Ureter (tissue), 1 donor: ENCODE measurements around the gene RUVBL2. TPM values are rescaled to one million over a fixed set of nuclear protein-coding genes. Genes with fewer than 3 reads are reported as not detected.
"Not testable (repeated sequence)": the region's sequence is repeated elsewhere in the genome, so short reads cannot be mapped to it uniquely, and the experiment has no call there.

Experiments used
- DNase-seq: peaks from one replicate; pipeline ENCODE4 v3.0.0-alpha.2; 2020; ENCODE audit warnings: low spot score
- total RNA-seq: library from RNA; stranded (reverse); gene quantifications from one replicate; pipeline ENCODE4 v1.2.4, GENCODE V29; 2023
- donor health status: DM: yes; HTN: yes; CAD: no.

Gene RUVBL2
- total RNA-seq, 1 donor from 2014 or later: 66.7 TPM

- not testable (repeated sequence) for DNase-seq
These were observed 56.1 kb downstream of the RUVBL2 start for GRCh38 chr19:49049834-49050233.

- DNase-seq: not testable (repeated sequence)
These were observed 56.8 kb downstream of the RUVBL2 start for GRCh38 chr19:49050376-49051033.

GRCh38 chr19:49056101-49056901 lies 62.6 kb downstream of the RUVBL2 start:
- DNase-seq: peak; percentile 61

GRCh38 chr19:49056902-49057596 lies 63.4 kb downstream of the RUVBL2 start:
- DNase-seq: not testable (repeated sequence)

- DNase-seq: peak; percentile 82
These were observed 64.0 kb downstream of the RUVBL2 start, which contains the start of gene CGB7 for GRCh38 chr19:49057636-49058234. Gene CGB7, minus strand, starts transcription at chr19:49057749. Its CDS starts 2,374 bp downstream, at chr19:49055375.

GRCh38 chr19:49058562-49058961 lies 64.9 kb downstream of the RUVBL2 start:
- no peak for DNase-seq

- DNase-seq: no peak
These were observed 65.4 kb downstream of the RUVBL2 start for GRCh38 chr19:49059053-49059452.

- DNase-seq: no peak
These were observed 67.3 kb downstream of the RUVBL2 start for GRCh38 chr19:49061000-49061399.

- DNase-seq: no peak
These were observed 67.8 kb downstream of the RUVBL2 start for GRCh38 chr19:49061445-49061844.

- DNase-seq: peak; percentile 79
These were observed 70.4 kb downstream of the RUVBL2 start for GRCh38 chr19:49064029-49064629.

- DNase-seq: no peak
These were observed 71.3 kb downstream of the RUVBL2 start, which contains the start of gene NTF4 for GRCh38 chr19:49064768-49065611. Gene NTF4, minus strand, starts transcription at chr19:49064818. Its CDS starts 2,821 bp downstream, at chr19:49061997.

Other genes starting within 250 kb of the RUVBL2 start
- gene IZUMO1, start 247.0 kb upstream of the RUVBL2 start, total RNA-seq: 0.91 TPM
- 5.0 TPM for gene FUT1, start 241.2 kb upstream of the RUVBL2 start, total RNA-seq
- gene FGF21, start 238.4 kb upstream of the RUVBL2 start, total RNA-seq: not detected
- 170 TPM for gene BCAT2, start 182.9 kb upstream of the RUVBL2 start, total RNA-seq
- 24.4 TPM for gene HSD17B14, start 157.4 kb upstream of the RUVBL2 start, total RNA-seq
- 23.0 TPM for gene PLEKHA4, start 125.3 kb upstream of the RUVBL2 start, total RNA-seq
- 56.2 TPM for gene PPP1R15A, start 121.5 kb upstream of the RUVBL2 start, total RNA-seq
- not detected for gene TULP2, start 95.1 kb upstream of the RUVBL2 start, total RNA-seq
- 232 TPM for gene NUCB1, start 93.6 kb upstream of the RUVBL2 start, total RNA-seq
- gene DHDH, start 60.2 kb upstream of the RUVBL2 start, total RNA-seq: not detected
- 79.9 TPM for gene BAX, start 39.0 kb upstream of the RUVBL2 start, total RNA-seq
- gene FTL, start 28.6 kb upstream of the RUVBL2 start, total RNA-seq: 1,526 TPM
- 73.8 TPM for gene GYS1, start 578 bp upstream of the RUVBL2 start, total RNA-seq
- not detected for gene LHB, start 23.2 kb downstream of the RUVBL2 start, total RNA-seq
- gene CGB3, start 30.4 kb downstream of the RUVBL2 start, total RNA-seq: not detected
- not detected for gene CGB2, start 38.0 kb downstream of the RUVBL2 start, total RNA-seq
- gene CGB1, start 43.0 kb downstream of the RUVBL2 start, total RNA-seq: not detected
- 1.1 TPM for gene CGB5, start 50.0 kb downstream of the RUVBL2 start, total RNA-seq
- not detected for gene CGB8, start 55.2 kb downstream of the RUVBL2 start, total RNA-seq
- 3.2 TPM for gene CGB7, start 63.9 kb downstream of the RUVBL2 start, total RNA-seq
- 20.6 TPM for gene NTF4, start 70.9 kb downstream of the RUVBL2 start, total RNA-seq
- not detected for gene KCNA7, start 78.8 kb downstream of the RUVBL2 start, total RNA-seq
- gene SNRNP70, start 91.6 kb downstream of the RUVBL2 start, total RNA-seq: 256 TPM
- gene LIN7B, start 120.5 kb downstream of the RUVBL2 start, total RNA-seq: 10.4 TPM
- 2.4 TPM for gene C19orf73, start 125.3 kb downstream of the RUVBL2 start, total RNA-seq
- 9.0 TPM for gene PPFIA3, start 125.7 kb downstream of the RUVBL2 start, total RNA-seq
- 5.1 TPM for gene HRC, start 161.5 kb downstream of the RUVBL2 start, total RNA-seq
- 110 TPM for gene TRPM4, start 163.9 kb downstream of the RUVBL2 start, total RNA-seq